Osteocyte (in vitro differentiated cells): ENCODE results near the gene NPW. TPM values are rescaled to one million over a fixed set of nuclear protein-coding genes. Genes with fewer than 3 reads are reported as not detected.
A peak's percentile ranks its signal among the peaks of the same experiment; 100 is the strongest.

ENCODE experiments used
- DNase-seq: peaks from one replicate; pipeline ENCODE4 v3.0.0; 2021; ENCODE audit warnings: mixed read lengths; ENCODE audit not compliant: unreplicated experiment; ENCODE audit errors: extremely low spot score
- H3K27ac Mint-ChIP-seq: one replicate; pipeline ENCODE4 v1.8.0; 2021; ENCODE audit warnings: mild to moderate bottlenecking, mixed read lengths; ENCODE audit not compliant: unreplicated experiment
- H3K27me3 Mint-ChIP-seq: one replicate; pipeline ENCODE4 v1.8.0; 2021; ENCODE audit warnings: mixed read lengths; ENCODE audit not compliant: unreplicated experiment
- H3K36me3 Mint-ChIP-seq: one replicate; pipeline ENCODE4 v1.8.0; 2021; ENCODE audit warnings: mixed read lengths; ENCODE audit not compliant: unreplicated experiment
- H3K4me1 Mint-ChIP-seq: one replicate; pipeline ENCODE4 v1.8.0; 2021; ENCODE audit warnings: mixed read lengths; ENCODE audit not compliant: unreplicated experiment
- H3K4me3 Mint-ChIP-seq: one replicate; pipeline ENCODE4 v1.8.0; 2021; ENCODE audit warnings: mild to moderate bottlenecking, moderate library complexity, mixed read lengths; ENCODE audit not compliant: unreplicated experiment
- H3K9me3 Mint-ChIP-seq: one replicate; pipeline ENCODE4 v1.8.0; 2021; ENCODE audit warnings: mixed read lengths; ENCODE audit not compliant: unreplicated experiment
- CTCF ChIP-seq: fragments of 200-600 bp; sonication (generic); IDR thresholded peaks from 2 replicates; pipeline ENCODE4 v1.5.0; 2021; ENCODE audit warnings: antibody characterized with exemption, mild to moderate bottlenecking, moderate library complexity
- total RNA-seq: library from RNA; stranded (reverse); gene quantifications from 2 replicates; pipeline ENCODE4 v1.2.1, GENCODE V29; 2021

Gene NPW
- total RNA-seq, 1 donor from 2014 or later, result 4.1 TPM

- H3K27ac Mint-ChIP-seq, result peak overlapping the region; percentile 79
- peak overlapping the region; percentile 67 for H3K4me3 Mint-ChIP-seq
- peak; percentile 97 for TF ChIP-seq CTCF
- peaks cover 33% of the 10 kb centered on the region for H3K4me1 Mint-ChIP-seq
- DNase-seq, result peak; percentile 98
- no peaks in the 10 kb centered on the region for H3K36me3 Mint-ChIP-seq
- peaks cover 8% of the 10 kb centered on the region for H3K27me3 Mint-ChIP-seq
- H3K9me3 Mint-ChIP-seq, result no peaks in the 10 kb centered on the region
Observed at GRCh38 chr16:2023092-2024031, 3.8 kb downstream of the NPW start.

- H3K27me3 Mint-ChIP-seq, result peaks cover 8% of the 10 kb centered on the region
- no peaks in the 10 kb centered on the region for H3K9me3 Mint-ChIP-seq
- H3K4me1 Mint-ChIP-seq, result peaks cover 39% of the 10 kb centered on the region
- no peaks in the 10 kb centered on the region for H3K36me3 Mint-ChIP-seq
- no peak for TF ChIP-seq CTCF
- peak overlapping the region; percentile 33 for H3K4me3 Mint-ChIP-seq
- no peak for DNase-seq
- no peak overlapping the region for H3K27ac Mint-ChIP-seq
Observed at GRCh38 chr16:2024032-2024420, 4.4 kb downstream of the NPW start.

GRCh38 chr16:2025251-2025650 lies 5.7 kb downstream of the NPW start:
- Mint-ChIP-seq H3K9me3 (no peaks in the 10 kb centered on the region), H3K27me3 (peaks cover 8% of the 10 kb centered on the region), H3K4me1 (peaks cover 48% of the 10 kb centered on the region), H3K36me3 (peaks cover 1% of the 10 kb centered on the region), H3K27ac (no peak overlapping the region), H3K4me3 (no peak overlapping the region)
- no peak for DNase-seq
- no peak for TF ChIP-seq CTCF

DNA sequence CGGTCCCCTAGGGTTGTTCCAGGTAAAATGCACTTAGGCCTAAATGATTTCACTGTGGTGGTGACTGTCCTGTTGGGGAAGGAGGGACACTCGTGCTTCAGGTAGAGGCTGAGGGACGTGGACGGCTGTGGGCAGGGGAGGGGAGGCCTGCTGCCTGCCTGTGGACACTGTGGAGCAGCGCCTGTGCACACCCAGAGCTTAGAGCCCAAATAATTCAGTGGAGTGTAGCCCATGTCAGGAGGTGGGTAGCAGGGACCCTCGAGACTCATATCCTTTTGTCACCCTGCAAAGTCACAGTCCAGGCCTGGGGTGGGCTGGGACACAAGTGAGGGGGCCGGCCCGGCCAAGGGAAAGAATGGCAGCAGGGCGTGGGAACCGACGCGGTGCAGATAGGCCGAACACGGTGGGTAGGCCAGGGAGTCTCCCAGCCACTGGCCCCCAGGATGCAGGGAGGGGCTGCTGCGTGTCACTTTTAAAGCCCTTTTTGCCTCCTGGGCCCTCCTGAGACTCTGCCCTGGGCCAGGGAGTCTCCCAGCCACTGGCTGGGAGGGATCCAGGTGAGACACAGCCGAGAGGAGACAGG lies 6.4 kb downstream of the NPW start:
- Mint-ChIP-seq H3K36me3 (peaks cover 1% of the 10 kb centered on the region), H3K4me3 (peak overlapping the region; percentile 53), H3K4me1 (peaks cover 49% of the 10 kb centered on the region), H3K9me3 (no peaks in the 10 kb centered on the region), H3K27me3 (peaks cover 3% of the 10 kb centered on the region), H3K27ac (peak overlapping the region; percentile 27)
- DNase-seq, result no peak
- TF ChIP-seq CTCF, result no peak

DNA sequence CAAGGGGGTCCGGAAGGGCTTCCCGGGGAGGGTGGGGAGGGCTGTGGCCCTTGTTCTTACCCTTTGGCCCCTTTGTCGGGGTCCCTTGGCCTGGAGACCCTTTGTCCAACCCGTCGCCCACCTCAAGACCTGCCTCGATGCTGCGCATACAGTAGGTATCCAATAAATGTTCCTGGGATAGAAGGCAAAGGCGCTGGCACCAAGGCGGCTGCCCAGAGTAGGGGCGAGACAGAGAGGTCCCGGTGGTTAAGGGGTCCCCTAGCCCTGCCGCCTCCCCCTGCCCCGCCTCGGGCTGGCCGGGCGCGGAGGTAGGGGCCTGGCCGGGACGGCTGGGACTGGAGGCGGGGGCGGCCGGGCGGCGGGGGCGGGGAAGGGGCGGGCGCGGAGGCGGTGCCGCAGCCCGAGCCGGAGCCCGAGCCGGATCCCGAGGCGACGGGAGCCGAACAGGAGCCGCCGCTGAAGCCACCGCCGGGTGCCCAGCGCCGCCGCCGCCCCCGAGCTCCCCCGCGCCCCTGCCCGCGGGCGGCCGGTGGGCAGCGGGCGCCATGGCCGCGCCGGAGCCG lies 7.0 kb downstream of the NPW start, which contains the start of gene NHERF2:
TSS of gene NHERF2 (plus strand) at position 442 of the 563 bp plus-strand sequence. CDS start at position 546, 104 bp downstream.
- Mint-ChIP-seq H3K27me3 (peaks cover under 1% of the 10 kb centered on the region), H3K36me3 (peaks cover 1% of the 10 kb centered on the region), H3K4me1 (peaks cover 52% of the 10 kb centered on the region), H3K9me3 (no peaks in the 10 kb centered on the region), H3K27ac (peak within 1 kb of the TSS; percentile 52), H3K4me3 (peak within 1 kb of the TSS; percentile 84)
- peak; percentile 85 for DNase-seq
- TF ChIP-seq CTCF, result no peak
